LNCaP clone FGC (cell line): ENCODE measurements around the gene AK2.
A peak's percentile ranks its signal among the peaks of the same experiment; 100 is the strongest.

Experiments used
- DNase-seq: peaks from one replicate; pipeline ENCODE4 v3.0.0-alpha.2; 2011; ENCODE audit warnings: low read depth
- H3K4me3 ChIP-seq: 2 replicates; pipeline ENCODE4 v1.5.1; 2011; ENCODE audit warnings: mild to moderate bottlenecking, low read depth, low read length, control low read depth
- CTCF ChIP-seq: IDR thresholded peaks from 2 replicates; pipeline ENCODE4 v1.5.1; 2012; ENCODE audit warnings: mild to moderate bottlenecking; ENCODE audit not compliant: control insufficient read depth, insufficient read depth; ENCODE audit errors: extremely low read depth

AK2 gene

GRCh38 chr1:33045246-33045645 is 8.6 kb upstream of the AK2 start:
- no peak for TF ChIP-seq CTCF
- DNase-seq = no peak
- no peak overlapping the region for H3K4me3 ChIP-seq

- TF ChIP-seq CTCF = no peak
- H3K4me3 ChIP-seq = no peak overlapping the region
- no peak for DNase-seq
These were observed 6.8 kb upstream of the AK2 start for GRCh38 chr1:33043267-33044092.

GRCh38 chr1:33042831-33043230 is 6.1 kb upstream of the AK2 start:
- no peak for TF ChIP-seq CTCF
- DNase-seq = no peak

GRCh38 chr1:33041026-33041425 is 4.3 kb upstream of the AK2 start:
- no peak for DNase-seq
- H3K4me3 ChIP-seq = no peak overlapping the region
- TF ChIP-seq CTCF = no peak

More at GRCh38 chr1:33042831-33043230, 6.1 kb upstream of the AK2 start:
- H3K4me3 ChIP-seq = no peak overlapping the region

GRCh38 chr1:33039840-33040239 is 3.2 kb upstream of the AK2 start:
- H3K4me3 ChIP-seq = no peak overlapping the region
- no peak for TF ChIP-seq CTCF
- DNase-seq = no peak

GRCh38 chr1:33036051-33036525 is 595 bp downstream of the AK2 start:
- no peak for TF ChIP-seq CTCF
- no peak for DNase-seq
- peak overlapping the region; percentile 98 for H3K4me3 ChIP-seq
